Measurements from ENCODE around the gene MAD1L1. TPM values are rescaled to one million over a fixed set of nuclear protein-coding genes. Genes with fewer than 3 reads are reported as not detected.

MAD1L1 gene
- total and polyA plus RNA-seq, 4 donors = 12.8 to 20.7 (median 16.5) TPM

- H3K4me1 ChIP-seq (ENCODE audit: control insufficient read depth in 4 of 4, insufficient read depth in 4 of 4, low read length in 3 of 4) = no peaks in the 10 kb centered on the region
- H3K36me3 ChIP-seq (ENCODE audit: control insufficient read depth in 4 of 4, insufficient read depth in 3 of 4, low read depth in 1 of 4, low read length in 3 of 4) = peaks cover 4 to 12% (median 5%) of the 10 kb centered on the region in 4 donors
- 94% methylated on average over 32 of the region's 32 CpGs for WGBS
- H3K27ac ChIP-seq (ENCODE audit: low read depth in 1 of 2, low read length in 2 of 2) = no peak overlapping the region
- H3K9ac ChIP-seq (ENCODE audit: low read depth in 1 of 2, low read length in 2 of 2) = no peak overlapping the region
- DNase-seq (ENCODE audit: low spot score) = no peak
- no peak overlapping the region for H3K4me3 ChIP-seq (ENCODE audit: low read depth in 1 of 3, low read length in 3 of 3)
- TF ChIP-seq FOXA1 (IDR thresholded peaks at IDR 0.05) = no peak
- TF ChIP-seq, protein P1, sequence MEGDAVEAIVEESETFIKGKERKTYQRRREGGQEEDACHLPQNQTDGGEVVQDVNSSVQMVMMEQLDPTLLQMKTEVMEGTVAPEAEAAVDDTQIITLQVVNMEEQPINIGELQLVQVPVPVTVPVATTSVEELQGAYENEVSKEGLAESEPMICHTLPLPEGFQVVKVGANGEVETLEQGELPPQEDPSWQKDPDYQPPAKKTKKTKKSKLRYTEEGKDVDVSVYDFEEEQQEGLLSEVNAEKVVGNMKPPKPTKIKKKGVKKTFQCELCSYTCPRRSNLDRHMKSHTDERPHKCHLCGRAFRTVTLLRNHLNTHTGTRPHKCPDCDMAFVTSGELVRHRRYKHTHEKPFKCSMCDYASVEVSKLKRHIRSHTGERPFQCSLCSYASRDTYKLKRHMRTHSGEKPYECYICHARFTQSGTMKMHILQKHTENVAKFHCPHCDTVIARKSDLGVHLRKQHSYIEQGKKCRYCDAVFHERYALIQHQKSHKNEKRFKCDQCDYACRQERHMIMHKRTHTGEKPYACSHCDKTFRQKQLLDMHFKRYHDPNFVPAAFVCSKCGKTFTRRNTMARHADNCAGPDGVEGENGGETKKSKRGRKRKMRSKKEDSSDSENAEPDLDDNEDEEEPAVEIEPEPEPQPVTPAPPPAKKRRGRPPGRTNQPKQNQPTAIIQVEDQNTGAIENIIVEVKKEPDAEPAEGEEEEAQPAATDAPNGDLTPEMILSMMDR (IDR thresholded peaks at IDR 0.05; ENCODE audit: low read depth, low read length, missing input control) = no peak
- no peak for TF ChIP-seq JUND (IDR thresholded peaks at IDR 0.05)
- TF ChIP-seq YY1 (IDR thresholded peaks at IDR 0.05) = no peak
- no peak for TF ChIP-seq NR2F2 (IDR thresholded peaks at IDR 0.05)
- no peak for TF ChIP-seq GABPA (IDR thresholded peaks at IDR 0.05 in 1 of 2, conservative IDR thresholded peaks at IDR 0.05 in 1 of 2)
- TF ChIP-seq, protein P2, sequence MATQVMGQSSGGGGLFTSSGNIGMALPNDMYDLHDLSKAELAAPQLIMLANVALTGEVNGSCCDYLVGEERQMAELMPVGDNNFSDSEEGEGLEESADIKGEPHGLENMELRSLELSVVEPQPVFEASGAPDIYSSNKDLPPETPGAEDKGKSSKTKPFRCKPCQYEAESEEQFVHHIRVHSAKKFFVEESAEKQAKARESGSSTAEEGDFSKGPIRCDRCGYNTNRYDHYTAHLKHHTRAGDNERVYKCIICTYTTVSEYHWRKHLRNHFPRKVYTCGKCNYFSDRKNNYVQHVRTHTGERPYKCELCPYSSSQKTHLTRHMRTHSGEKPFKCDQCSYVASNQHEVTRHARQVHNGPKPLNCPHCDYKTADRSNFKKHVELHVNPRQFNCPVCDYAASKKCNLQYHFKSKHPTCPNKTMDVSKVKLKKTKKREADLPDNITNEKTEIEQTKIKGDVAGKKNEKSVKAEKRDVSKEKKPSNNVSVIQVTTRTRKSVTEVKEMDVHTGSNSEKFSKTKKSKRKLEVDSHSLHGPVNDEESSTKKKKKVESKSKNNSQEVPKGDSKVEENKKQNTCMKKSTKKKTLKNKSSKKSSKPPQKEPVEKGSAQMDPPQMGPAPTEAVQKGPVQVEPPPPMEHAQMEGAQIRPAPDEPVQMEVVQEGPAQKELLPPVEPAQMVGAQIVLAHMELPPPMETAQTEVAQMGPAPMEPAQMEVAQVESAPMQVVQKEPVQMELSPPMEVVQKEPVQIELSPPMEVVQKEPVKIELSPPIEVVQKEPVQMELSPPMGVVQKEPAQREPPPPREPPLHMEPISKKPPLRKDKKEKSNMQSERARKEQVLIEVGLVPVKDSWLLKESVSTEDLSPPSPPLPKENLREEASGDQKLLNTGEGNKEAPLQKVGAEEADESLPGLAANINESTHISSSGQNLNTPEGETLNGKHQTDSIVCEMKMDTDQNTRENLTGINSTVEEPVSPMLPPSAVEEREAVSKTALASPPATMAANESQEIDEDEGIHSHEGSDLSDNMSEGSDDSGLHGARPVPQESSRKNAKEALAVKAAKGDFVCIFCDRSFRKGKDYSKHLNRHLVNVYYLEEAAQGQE (IDR thresholded peaks at IDR 0.05) = no peak
- no peak for TF ChIP-seq RXRA (IDR thresholded peaks at IDR 0.05)
- TF ChIP-seq, protein P3, sequence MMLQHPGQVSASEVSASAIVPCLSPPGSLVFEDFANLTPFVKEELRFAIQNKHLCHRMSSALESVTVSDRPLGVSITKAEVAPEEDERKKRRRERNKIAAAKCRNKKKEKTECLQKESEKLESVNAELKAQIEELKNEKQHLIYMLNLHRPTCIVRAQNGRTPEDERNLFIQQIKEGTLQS (IDR thresholded peaks at IDR 0.05) = no peak
- TF ChIP-seq RAD21 (IDR thresholded peaks at IDR 0.05) = no peak
- no peak for TF ChIP-seq SP1 (IDR thresholded peaks at IDR 0.05)
- TF ChIP-seq TAF1 (conservative IDR thresholded peaks at IDR 0.05) = no peak
- no peak for TF ChIP-seq FOXA2 (IDR thresholded peaks at IDR 0.05)
- TF ChIP-seq, protein P4, sequence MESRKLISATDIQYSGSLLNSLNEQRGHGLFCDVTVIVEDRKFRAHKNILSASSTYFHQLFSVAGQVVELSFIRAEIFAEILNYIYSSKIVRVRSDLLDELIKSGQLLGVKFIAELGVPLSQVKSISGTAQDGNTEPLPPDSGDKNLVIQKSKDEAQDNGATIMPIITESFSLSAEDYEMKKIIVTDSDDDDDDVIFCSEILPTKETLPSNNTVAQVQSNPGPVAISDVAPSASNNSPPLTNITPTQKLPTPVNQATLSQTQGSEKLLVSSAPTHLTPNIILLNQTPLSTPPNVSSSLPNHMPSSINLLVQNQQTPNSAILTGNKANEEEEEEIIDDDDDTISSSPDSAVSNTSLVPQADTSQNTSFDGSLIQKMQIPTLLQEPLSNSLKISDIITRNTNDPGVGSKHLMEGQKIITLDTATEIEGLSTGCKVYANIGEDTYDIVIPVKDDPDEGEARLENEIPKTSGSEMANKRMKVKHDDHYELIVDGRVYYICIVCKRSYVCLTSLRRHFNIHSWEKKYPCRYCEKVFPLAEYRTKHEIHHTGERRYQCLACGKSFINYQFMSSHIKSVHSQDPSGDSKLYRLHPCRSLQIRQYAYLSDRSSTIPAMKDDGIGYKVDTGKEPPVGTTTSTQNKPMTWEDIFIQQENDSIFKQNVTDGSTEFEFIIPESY (IDR thresholded peaks at IDR 0.05) = no peak
- TF ChIP-seq HNF4A (conservative IDR thresholded peaks at IDR 0.05) = no peak
- no peak for TF ChIP-seq HNF4G (IDR thresholded peaks at IDR 0.05)
- peaks cover 0 to 5% (median 3%) of the 10 kb centered on the region in 4 donors for H3K9me3 ChIP-seq (ENCODE audit: control insufficient read depth in 4 of 4, low read length in 3 of 4)
- no peaks in the 10 kb centered on the region for H3K27me3 ChIP-seq (ENCODE audit: control insufficient read depth in 4 of 4, insufficient read depth in 4 of 4, low read length in 3 of 4)
Observed at GRCh38 chr7:2196381-2197378, 36.1 kb downstream of the MAD1L1 start.
